ENCODE results near the gene HACE1.
A peak's percentile ranks its signal among the peaks of the same experiment; 100 is the strongest.

Gene HACE1

DNA sequence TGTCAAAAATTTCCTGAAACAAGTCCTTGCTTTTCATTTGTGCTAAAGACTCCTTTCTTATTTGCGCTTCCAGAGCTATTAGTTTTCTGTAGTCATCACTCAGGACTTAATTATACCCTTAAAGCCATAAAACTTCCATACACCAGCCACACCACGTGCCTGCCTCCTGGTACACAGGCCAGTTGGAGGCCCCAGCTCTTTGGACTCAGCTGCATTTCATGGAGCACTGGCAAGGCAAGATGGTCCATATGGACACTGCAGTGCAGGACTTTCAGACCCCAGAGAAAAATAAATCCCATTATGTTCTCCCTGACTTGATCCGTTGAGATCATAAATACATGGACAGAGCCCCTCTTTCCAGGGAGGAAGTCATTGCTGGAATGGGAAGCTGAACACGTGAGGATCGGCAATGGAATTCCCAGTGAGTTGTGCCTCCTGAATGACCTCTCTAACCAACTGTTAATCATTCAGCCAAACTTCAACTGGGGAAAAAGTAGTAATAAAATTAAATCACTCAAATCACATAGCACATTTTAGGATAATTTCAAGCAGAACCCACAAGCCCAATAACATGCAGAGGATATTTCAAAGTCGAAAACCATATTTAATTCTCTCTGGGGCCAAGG lies 173.1 kb downstream of the HACE1 start:
- no peak for DNase-seq

DNA sequence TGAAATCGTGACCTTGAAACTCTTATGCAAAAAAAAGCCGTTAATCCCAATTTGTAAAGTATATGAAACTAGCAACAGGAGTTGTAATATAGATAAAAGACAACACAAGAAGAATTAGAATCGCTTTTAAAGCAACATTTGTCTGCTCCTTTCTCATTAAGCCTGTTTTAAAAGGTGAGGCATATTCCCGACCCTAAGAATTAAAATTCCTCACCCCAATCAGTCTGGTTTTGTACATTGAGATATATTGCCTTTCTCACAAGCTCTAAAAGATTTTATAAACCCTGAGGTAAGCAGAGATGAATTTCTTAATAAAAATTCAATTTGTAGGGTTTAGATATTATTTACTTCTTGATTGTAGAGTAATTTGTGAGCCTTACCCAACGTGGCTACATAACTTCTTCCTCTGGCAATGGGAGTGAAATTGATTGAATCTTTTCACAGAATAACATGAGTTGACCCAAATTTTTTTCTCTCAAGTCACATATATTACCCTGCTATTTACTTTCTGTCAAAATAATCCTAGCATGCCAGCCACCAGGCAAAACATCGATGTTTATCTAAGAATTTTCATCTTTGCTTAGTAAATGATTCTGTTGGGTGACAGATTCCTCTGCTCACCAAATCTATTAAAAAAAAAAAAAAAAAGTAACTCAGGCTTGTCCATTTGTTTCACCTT lies 173.7 kb downstream of the HACE1 start:
- no peak for DNase-seq

DNA sequence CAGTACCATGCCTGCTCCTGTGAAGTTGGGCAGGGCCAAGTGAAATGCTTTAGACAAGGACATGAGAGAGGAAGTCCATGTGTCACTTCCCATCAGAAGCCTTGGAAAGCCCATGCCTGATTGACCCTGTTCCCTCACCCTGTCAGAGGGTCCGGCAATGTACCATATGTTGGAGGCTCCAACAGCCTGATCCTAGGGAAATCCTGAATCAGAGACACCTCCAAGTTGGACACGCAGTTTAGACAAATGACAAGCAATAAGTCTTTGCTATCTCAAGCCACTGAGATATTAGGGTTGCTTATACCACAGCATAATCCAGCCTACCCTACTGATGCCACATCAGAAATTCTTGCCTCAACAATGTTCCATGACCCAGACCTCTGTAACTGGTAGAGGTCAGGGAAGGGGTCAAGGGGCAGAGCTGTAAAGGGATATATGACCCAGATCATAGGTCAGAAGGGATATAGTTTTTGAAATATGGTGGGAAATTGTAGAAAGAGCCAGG lies 174.8 kb downstream of the HACE1 start:
- DNase-seq: no peak

DNA sequence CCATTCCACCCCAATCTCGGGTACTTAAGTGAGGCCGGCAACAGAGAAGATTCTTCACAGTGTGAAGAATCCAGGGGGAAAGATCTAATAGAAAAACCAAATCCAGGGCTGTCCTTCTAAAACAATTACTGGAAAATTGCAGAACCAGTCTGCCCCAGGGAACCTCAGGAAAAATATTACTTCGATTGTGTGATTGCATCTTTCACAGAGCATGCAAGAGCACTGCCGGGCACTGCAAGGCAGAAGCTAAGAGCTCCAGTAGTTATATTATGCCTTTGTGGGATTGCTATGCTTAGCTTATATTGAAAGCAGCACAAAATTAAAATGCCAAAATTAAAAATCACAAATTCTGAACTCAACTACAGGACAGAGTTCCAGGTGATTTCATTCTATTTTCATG lies 175.9 kb downstream of the HACE1 start:
- no peak for DNase-seq

DNA sequence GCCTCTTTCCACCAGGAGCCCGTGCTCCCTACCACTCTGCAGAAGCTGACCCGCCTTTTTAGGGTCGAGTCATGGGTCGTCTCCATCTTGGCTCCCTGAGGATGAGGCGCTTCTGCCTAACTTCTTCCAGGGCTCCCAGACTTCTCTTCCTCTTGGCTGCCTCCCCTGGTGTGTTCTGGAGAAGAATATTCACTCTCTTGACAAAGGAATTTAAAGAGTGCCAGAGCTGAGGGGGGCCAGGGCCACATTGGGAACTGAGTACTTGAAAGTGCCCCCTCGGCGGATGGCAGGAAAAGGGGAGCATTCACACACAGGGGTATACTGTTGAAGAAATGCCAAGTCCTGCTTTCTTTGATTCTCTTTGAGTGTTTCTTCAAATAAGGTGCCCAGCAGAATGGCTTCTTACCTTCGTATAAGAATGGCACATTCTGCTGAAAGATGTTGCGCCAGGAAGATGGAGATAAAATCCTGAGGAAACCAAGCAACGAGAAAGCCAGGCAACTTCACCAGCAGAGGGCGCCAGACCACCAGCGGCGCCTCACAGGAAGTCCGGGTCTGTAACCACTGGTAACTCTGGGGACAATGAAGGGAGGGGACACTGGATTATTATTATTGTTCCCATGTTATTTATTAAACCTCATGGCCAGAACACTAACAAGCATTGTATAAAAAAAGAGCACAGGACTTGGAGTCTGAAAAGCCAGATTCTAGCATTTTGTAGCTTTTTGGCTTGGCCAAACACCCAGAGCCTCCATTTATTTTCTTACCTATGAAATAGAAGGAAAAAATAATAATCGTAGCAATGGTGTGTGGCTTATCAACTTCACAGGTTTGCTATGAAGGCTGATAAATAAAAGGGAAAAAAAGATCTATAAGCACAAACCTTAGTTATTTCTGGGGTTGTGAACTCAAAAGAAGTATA lies 176.7 kb downstream of the HACE1 start:
- peak; percentile 38 for DNase-seq

DNA sequence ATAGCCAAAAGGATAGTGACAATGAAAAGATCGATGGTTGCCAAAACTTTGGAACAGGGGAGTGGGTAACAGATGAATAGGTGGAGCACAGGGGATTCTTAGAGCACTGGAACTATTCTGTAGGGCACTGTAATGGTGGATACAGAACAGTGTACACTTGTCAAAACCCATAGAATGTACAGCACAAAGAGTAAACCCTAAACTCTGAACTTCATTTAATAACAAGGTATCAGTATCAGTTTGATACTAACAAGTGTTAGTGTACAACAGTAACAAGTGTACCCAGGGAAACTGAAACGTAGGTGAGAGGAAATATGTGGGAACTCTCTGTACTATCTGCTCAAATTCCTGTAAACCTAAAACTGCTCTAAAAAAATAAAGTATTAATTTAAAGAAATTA lies 179.2 kb downstream of the HACE1 start:
- DNase-seq: no peak

DNA sequence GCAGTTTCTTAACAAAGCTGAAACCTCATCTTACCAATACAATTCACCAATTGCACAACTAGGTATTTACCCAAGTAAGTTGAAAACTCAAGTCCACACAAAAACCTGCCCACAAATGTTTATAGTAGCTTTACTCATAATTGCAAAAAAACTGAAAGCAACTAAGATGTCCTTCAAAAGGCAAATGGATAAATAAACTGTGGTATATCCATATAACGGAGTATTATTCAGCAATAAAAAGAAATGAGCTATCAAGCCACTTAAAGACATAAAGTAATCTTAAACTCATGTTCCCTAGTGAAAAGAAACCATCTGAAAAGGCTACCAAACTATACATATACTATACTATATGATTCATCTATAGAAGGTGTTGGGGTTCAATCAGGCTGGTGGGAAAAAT lies 179.7 kb downstream of the HACE1 start:
- DNase-seq: no peak
